ENCODE measurements around the gene CYP27C1.

Gene CYP27C1

DNA sequence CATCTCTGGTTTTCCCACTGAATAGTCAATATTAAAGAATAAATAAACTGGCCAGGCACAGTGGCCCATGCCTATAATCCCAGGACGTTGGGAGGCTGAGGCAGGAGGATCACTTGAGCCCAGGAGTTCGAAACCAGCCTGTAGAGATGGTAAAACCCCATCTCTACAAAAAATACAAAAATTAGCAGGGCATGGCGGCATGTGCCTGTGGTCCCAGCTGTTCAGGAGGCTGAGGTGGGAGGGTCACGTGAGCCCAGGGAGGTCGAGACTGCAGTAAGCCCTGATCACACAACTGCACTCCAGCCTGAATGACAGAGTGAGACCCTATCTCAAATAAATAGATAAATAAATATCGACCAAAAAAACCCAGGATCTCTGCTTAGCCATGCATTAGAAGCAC lies 63.0 kb downstream of the CYP27C1 start:
- TF ChIP-seq EZH2 (IDR thresholded peaks at IDR 0.05; ENCODE audit: borderline replicate concordance, low read length) = no peak
- TF ChIP-seq, protein P1, sequence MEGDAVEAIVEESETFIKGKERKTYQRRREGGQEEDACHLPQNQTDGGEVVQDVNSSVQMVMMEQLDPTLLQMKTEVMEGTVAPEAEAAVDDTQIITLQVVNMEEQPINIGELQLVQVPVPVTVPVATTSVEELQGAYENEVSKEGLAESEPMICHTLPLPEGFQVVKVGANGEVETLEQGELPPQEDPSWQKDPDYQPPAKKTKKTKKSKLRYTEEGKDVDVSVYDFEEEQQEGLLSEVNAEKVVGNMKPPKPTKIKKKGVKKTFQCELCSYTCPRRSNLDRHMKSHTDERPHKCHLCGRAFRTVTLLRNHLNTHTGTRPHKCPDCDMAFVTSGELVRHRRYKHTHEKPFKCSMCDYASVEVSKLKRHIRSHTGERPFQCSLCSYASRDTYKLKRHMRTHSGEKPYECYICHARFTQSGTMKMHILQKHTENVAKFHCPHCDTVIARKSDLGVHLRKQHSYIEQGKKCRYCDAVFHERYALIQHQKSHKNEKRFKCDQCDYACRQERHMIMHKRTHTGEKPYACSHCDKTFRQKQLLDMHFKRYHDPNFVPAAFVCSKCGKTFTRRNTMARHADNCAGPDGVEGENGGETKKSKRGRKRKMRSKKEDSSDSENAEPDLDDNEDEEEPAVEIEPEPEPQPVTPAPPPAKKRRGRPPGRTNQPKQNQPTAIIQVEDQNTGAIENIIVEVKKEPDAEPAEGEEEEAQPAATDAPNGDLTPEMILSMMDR (IDR thresholded peaks at IDR 0.05; ENCODE audit: low read length) = no peak

DNA sequence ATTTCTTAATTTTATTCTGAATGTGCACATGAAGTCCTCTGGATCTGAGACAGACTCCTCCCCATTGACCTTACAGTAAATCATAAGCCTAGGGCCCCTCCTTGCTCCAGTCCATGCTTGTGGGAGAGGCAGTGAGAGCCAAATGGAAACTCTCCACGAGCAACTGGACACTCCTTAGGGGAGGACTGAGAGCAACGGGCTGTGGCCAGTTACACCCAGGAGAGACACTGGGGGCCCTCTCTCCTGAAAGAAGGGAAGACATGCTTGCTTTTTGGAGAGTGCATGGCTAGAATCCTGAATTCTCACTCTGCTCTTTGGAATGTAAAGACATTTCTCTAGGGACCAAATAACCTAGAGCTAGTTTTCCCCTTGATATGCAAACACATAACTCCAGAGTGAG lies 64.2 kb downstream of the CYP27C1 start:
- Histone ChIP-seq H3K9ac (ENCODE audit: low read length) (no peak overlapping the region), H3K27me3 (ENCODE audit: insufficient read depth, low read length) (no peaks in the 10 kb centered on the region; the same call in 1 of the 2 replicates), H3K27ac (ENCODE audit: low read depth, low read length, poor library complexity, severe bottlenecking) (no peak overlapping the region), H4K20me1 (ENCODE audit: insufficient read depth, low read length) (no peaks in the 10 kb centered on the region), H2AFZ (ENCODE audit: low read length) (no peak overlapping the region), H3K4me2 (ENCODE audit: low read length) (no peak overlapping the region), H3K9me3 (ENCODE audit: low read length) (peaks cover 3% of the 10 kb centered on the region; the same call in 1 of the 2 replicates), H3K79me2 (ENCODE audit: insufficient read depth, low read length) (no peaks in the 10 kb centered on the region), H3K9me2 (ENCODE audit: low read depth, low read length) (no peaks in the 10 kb centered on the region), H3F3A (ENCODE audit: insufficient read depth, low read length) (no peaks in the 10 kb centered on the region), H3K4me1 (ENCODE audit: insufficient read depth, low read length, severe bottlenecking) (no peaks in the 10 kb centered on the region), H3K4me3 (ENCODE audit: low read depth, low read length, poor library complexity, severe bottlenecking) (no peak overlapping the region), H3K36me3 (ENCODE audit: insufficient read depth, low read length) (no peaks in the 10 kb centered on the region)
- TF ChIP-seq, protein P1 (IDR thresholded peaks at IDR 0.05; ENCODE audit: low read length) = no peak
- TF ChIP-seq EZH2 (IDR thresholded peaks at IDR 0.05; ENCODE audit: borderline replicate concordance, low read length) = no peak

More for the DNA sequence above, 63.0 kb downstream of the CYP27C1 start:
- Histone ChIP-seq H3K9me2 (ENCODE audit: low read depth, low read length) (no peaks in the 10 kb centered on the region), H3K4me1 (ENCODE audit: insufficient read depth, low read length, severe bottlenecking) (no peaks in the 10 kb centered on the region), H3K4me2 (ENCODE audit: low read length) (no peak overlapping the region), H3K4me3 (ENCODE audit: low read depth, low read length, poor library complexity, severe bottlenecking) (no peak overlapping the region), H4K20me1 (ENCODE audit: insufficient read depth, low read length) (no peaks in the 10 kb centered on the region), H3K9me3 (ENCODE audit: low read length) (no peaks in the 10 kb centered on the region), H3F3A (ENCODE audit: insufficient read depth, low read length) (no peaks in the 10 kb centered on the region), H3K36me3 (ENCODE audit: insufficient read depth, low read length) (no peaks in the 10 kb centered on the region), H3K9ac (ENCODE audit: low read length) (no peak overlapping the region), H3K27ac (ENCODE audit: low read depth, low read length, poor library complexity, severe bottlenecking) (no peak overlapping the region), H3K27me3 (ENCODE audit: insufficient read depth, low read length) (no peaks in the 10 kb centered on the region), H3K79me2 (ENCODE audit: insufficient read depth, low read length) (no peaks in the 10 kb centered on the region), H2AFZ (ENCODE audit: low read length) (no peak overlapping the region)

DNA sequence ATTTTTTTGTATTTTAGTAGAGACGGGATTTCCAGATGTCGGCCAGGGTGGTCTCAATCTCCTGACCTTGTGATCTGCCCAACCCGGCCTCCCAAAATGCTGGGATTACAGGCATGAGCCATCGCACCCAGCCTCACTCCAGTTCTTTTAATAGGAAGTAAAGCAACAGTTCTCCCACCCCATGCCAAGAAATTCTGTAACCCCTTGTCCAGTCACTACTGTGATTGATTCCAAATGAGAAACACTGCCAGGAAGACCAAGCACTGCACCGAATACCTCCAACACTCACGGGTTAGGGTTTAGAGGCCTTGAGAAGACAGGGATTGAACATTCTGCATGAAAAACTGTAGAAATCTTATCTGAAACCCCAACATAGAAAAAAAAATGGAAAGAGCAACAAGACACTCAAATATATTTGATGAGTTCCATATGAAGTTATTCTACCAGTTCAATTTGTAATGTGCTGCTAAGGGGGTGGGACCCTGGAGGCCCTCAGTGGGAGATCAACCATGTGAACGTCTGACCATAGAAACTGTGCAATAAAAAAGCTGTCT lies 65.0 kb downstream of the CYP27C1 start:
- no peak overlapping the region for H3K4me3 ChIP-seq (ENCODE audit: low read depth, low read length, poor library complexity, severe bottlenecking)
- H3K79me2 ChIP-seq (ENCODE audit: insufficient read depth, low read length) = no peaks in the 10 kb centered on the region
- H3F3A ChIP-seq (ENCODE audit: insufficient read depth, low read length) = no peaks in the 10 kb centered on the region
- no peaks in the 10 kb centered on the region; the same call in 1 of the 2 replicates for H3K27me3 ChIP-seq (ENCODE audit: insufficient read depth, low read length)
- H3K36me3 ChIP-seq (ENCODE audit: insufficient read depth, low read length) = no peaks in the 10 kb centered on the region
- TF ChIP-seq, protein P1 (IDR thresholded peaks at IDR 0.05; ENCODE audit: low read length) = no peak
- TF ChIP-seq EZH2 (IDR thresholded peaks at IDR 0.05; ENCODE audit: borderline replicate concordance, low read length) = no peak
- no peaks in the 10 kb centered on the region for H3K9me2 ChIP-seq (ENCODE audit: low read depth, low read length)
- no peak overlapping the region for H2AFZ ChIP-seq (ENCODE audit: low read length)
- no peaks in the 10 kb centered on the region for H4K20me1 ChIP-seq (ENCODE audit: insufficient read depth, low read length)
- H3K4me2 ChIP-seq (ENCODE audit: low read length) = no peak overlapping the region
- no peak overlapping the region for H3K9ac ChIP-seq (ENCODE audit: low read length)
- H3K4me1 ChIP-seq (ENCODE audit: insufficient read depth, low read length, severe bottlenecking) = no peaks in the 10 kb centered on the region
- peaks cover 4% of the 10 kb centered on the region; the same call in 1 of the 2 replicates for H3K9me3 ChIP-seq (ENCODE audit: low read length)
- H3K27ac ChIP-seq (ENCODE audit: low read depth, low read length, poor library complexity, severe bottlenecking) = no peak overlapping the region

Measured in OCI-LY1 (cell line).